NCI-H146 (cell line): ENCODE results near the gene IL1F10.

ENCODE experiments used
- DNase-seq: peaks from one replicate; lab custom pipeline; 2025; lab: John Stamatoyannopoulos, UW

The IL1F10 gene, protein sequence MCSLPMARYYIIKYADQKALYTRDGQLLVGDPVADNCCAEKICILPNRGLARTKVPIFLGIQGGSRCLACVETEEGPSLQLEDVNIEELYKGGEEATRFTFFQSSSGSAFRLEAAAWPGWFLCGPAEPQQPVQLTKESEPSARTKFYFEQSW

GRCh38 chr2:113067681-113068080 lies at the start of gene IL1F10:
TSS of gene IL1F10 (plus strand) at chr2:113067970. CDS start at chr2:113072739, 4,769 bp downstream.
- DNase-seq: no peak

GRCh38 chr2:113018509-113018908 lies 49.3 kb upstream of the IL1F10 start:
- DNase-seq: no peak

- no peak for DNase-seq
Observed at GRCh38 chr2:113021312-113021711, 46.5 kb upstream of the IL1F10 start.

DNA sequence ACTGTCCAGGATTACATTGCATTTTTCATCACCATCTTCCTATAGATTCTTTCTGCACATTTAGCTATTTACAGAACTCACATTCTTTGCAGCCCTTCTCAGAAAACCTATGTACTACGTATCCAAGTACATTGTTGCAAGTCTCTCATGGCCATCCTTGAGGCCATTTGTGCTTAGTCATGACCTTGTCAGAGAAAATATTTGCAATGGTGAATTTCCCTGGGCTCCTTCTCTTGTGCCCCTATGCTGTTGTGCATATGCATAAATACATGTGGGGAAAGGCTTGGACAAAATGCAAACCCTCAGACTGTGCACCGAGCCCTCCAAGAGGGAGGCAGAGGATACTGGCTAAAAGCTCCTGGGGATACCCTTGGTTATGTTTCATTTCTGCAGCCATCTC lies 43.0 kb upstream of the IL1F10 start:
- no peak for DNase-seq

DNA sequence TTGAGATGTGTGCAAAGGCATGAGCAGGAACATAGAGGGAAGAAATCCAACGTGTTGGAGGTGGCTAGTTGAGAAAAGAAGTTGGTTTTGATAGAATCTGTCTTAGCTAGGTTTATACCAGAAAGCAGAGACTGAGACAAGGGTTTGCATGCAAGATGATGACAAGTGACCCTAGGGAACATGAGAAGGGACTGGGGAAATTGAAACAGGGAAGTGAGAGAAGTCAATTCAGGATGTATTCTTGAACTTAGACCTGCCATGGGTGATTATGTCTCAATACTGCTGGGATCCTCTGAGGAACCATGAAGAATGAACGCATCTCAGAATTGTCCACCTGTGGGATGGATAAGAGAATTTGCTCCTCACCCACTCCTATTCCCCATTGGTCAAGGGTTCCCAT lies 42.0 kb upstream of the IL1F10 start:
- DNase-seq: no peak

DNA sequence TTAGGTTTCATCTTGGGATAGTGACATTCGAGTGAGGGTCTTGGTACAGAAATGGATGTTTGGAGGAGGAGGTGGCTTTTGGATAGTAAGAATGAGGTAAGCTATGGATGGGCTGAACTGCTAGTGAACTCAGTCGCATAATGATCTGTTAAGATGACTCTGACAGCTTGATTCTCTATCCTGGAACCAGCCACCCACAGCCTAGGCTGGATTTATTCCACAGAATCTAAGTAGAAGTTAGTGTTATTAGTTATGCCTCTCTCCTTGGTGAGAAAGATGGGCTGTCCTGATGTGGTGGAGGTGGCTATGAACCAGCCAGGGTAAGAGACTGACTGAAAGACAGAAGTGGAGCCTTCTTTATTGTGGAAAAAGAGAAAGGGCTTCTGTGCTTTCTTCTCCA lies 40.1 kb upstream of the IL1F10 start:
- DNase-seq: no peak

- no peak for DNase-seq
Observed at GRCh38 chr2:113028112-113028511, 39.7 kb upstream of the IL1F10 start.

DNA sequence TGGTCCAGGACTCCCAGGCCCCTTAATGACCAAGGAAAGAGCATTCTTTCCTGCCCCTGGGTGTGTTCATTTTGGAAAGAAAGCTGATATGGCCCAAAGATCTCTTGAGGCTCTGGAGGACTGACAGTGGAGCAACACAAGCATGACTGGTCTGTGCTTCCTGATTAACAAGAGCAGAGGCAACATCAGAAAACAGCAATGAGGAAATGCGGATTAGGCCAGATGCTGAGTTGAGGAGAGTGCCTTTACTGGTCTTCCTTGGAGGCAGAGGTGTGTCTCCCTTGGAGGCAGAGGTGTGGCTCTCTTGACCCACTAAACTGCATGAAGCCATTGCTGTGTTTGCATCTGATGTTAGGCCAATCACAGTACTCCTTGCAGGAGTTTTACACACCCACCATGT lies 35.0 kb upstream of the IL1F10 start:
- DNase-seq: no peak

DNA sequence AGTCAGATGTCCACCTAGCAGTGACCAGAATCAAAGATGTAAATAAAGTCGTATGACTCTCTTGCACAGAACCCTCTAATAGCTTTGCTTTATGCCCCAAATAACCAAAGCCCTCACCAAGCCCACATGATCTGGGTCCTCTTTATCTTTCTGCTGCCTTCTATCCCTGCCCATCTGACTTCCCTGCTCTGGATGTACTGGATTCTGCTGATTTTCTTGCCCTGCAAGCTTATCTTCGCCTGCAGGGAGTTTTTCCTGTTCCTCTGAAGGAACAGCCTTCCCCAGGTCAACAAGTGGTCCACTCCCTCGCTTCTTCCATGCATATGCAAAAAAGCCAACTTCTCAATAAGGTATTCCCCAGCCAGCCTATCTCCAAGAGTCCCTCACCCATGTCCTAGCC lies 33.8 kb upstream of the IL1F10 start:
- DNase-seq: no peak

DNA sequence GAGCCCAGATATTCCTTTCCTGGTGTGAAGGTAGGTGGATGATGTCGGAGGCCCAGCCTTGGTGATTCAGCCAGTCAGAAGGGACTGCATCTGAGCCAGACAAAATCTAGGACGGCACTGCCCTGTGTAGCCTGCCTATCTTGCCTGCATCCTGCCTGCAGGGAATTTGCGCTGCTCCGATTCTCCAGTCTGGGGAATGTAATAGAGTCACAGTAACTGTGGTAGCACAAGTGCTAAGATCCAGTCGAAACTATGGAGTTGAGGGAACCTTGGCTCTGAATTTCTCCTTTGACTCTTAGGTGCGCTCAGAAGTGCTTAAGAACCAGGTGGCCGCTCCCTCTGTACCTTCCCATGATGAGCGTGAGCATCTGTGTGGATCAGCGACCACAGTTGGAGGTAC lies 31.0 kb upstream of the IL1F10 start:
- no peak for DNase-seq

DNA sequence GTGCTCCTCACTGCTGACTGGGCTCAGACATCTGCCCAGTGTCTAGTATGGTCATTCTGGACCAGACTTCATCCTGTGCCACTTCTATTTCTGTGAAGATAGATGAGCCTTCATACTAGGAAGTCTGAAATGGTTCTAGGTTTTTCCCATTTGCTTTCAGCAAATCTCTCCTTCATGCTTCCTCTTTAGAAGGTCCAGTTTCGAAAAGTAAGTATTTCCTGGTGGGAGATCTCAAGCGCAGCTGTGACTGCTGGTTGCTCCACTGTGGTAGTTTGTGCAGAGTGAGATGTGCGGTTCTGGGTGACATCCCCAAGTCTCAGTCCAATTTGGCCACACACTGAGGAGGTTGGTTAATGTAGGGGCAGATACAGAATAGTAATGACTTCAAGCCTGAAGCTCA lies 29.5 kb upstream of the IL1F10 start:
- no peak for DNase-seq

- DNase-seq: no peak
Observed at GRCh38 chr2:113039158-113039557, 28.6 kb upstream of the IL1F10 start.

DNA sequence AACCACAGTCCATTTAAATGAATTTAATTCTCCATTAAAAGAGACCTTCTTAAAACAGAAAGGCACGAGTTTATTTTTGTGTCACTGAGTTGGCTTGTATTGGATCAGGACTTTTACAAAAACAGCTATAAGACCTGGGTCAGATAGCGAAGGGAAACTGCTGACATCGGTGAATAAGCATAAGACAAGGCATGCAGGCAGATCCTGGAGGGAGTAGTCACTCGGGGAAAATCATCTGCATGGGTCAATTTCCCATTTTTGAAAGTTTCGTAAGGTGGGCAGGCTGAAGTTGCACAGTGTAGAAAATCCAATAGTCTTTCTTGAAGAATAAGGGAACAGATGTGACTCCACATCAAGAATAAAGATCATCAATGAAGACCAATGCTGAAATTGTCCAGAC lies 28.1 kb upstream of the IL1F10 start:
- DNase-seq: no peak

GRCh38 chr2:113041871-113042270 lies 25.9 kb upstream of the IL1F10 start:
- no peak for DNase-seq

DNA sequence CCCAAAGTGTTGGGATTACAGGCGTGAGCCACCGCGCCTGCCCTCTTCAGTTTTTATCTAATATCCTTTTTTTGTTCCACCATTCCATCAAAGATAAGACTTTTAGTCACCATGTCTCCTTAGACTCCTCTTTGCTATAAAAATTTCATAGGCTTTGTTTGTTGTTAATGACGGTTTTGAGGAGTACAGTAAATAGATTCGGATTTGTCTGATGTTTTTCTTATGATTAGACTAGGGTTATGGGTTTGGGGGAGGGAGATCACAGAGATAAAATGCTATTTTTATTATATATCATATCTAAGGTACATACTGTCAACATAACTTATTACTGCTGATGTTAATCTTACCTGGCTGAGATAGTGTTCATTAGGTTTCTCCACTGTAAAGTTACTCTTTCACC lies 21.3 kb upstream of the IL1F10 start:
- DNase-seq: no peak

DNA sequence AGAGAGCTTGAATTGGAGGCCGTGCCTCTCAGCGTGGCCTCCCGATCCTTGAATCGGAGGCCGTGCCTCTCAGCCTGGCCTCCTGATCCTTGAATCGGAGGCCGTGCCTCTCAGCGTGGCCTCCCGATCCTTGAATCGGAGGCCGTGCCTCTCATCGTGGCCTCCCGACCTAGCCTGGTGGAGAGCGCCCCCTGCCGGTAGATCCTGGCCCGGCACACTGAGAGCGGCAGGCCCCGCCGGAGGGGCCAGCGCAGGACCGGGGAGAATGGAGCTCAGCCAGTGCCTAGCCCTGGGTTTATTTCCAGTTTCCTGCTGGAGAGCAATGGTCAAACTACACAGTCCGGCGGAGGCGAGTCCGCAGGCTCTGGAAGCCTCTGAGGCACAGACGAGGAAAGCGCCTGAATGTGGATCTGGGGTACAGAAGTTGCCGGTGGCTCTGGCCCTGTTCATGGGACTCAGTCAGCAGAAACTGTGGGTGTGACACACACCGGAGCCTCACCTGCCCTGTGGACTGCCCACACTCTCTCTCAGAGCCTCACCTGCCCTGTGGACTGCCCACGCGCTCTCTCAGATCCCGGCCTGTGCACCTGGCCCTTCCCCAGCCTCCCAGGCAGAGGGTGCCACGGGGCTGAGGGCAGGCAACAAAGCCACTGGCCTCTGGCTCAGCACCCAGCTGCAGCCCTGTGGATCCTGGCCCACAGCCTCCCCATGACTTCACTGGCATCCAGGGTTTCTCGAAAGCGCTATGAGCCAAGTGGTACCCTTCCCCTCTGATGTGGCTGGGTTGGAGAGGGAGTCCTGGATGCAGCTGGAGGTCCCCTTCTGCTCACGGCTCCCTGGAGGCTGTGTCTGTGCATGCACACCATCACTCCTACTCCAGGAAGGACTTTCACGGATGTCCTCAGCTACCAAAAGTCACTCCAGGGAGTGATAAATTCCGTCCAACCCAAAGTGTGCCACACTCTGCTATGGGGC lies 16.6 kb upstream of the IL1F10 start:
- no peak for DNase-seq

- DNase-seq: no peak
Observed at GRCh38 chr2:113052396-113052917, 15.3 kb upstream of the IL1F10 start, which contains the start of gene IL36B. TSS of gene IL36B (minus strand) at chr2:113052867.

DNA sequence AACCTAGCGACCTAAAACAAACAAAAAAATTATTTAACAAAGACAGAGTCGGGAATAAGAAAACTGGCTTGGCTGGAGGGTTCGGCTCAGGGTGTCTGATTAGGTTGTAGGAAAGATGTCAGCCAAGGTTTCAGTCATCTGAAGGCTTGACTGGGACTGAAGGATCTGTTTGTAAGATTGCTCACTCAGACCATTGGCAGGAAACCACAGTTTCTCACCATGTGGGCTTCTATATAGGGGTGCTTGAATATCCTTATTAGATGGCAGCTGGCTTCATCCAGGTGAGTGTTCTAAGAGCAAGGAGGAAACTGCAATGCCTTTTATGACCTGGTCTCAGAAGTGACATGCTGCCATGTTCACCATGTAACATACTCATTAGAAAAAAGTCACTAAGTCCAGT lies 14.1 kb upstream of the IL1F10 start:
- no peak for DNase-seq

DNA sequence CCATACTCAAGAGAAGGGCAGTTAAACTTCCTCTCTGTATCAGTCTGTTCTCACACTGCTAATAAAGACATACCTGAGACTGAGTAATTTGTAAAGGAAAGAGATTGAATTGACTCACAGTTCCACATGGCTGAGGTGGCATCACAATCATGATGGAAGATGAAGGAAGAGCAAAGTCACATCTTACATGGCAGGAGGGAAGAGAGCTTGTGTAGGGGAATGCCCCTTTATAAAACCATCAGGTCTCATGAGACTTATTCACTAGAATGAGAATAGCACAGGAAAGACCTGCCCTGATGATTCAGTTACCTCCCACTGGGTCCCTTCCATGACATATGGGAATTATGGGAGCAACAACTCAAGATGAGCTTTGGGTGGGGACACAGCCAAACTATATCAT lies 13.7 kb upstream of the IL1F10 start:
- no peak for DNase-seq

GRCh38 chr2:113056521-113056920 lies 11.2 kb upstream of the IL1F10 start:
- DNase-seq: no peak

- no peak for DNase-seq
Observed at GRCh38 chr2:113057117-113057516, 10.7 kb upstream of the IL1F10 start.

DNA sequence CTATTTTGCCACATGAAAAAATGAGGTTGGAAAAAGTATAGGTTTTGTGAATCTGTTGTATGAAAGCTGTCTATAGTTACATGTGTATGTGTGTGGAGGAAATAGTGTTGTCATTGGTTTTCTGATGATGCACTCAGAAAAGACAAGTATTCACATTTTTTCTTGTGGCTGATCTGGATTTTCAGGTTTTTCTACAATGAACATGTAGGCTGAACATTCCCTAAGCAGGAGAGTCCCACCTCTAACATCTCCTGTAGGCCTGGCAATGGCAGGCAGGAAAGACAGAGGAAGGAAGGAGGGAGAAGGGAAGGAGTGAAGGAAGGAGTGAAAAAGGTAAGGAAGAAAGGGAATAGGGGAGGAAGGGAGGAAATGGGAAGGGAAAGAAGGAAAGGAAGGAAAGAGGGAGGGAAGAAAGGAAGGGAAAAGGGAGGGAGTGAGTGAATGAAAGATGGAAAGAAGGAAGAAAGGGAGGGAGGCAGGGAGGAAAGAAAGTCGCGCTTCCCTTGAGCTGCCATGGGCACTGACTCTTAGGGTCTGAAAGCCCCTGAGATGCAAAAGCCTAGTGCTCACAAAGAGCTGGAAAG lies 9.3 kb upstream of the IL1F10 start:
- no peak for DNase-seq
